ENCODE data around the gene PLEK2.

DNA sequence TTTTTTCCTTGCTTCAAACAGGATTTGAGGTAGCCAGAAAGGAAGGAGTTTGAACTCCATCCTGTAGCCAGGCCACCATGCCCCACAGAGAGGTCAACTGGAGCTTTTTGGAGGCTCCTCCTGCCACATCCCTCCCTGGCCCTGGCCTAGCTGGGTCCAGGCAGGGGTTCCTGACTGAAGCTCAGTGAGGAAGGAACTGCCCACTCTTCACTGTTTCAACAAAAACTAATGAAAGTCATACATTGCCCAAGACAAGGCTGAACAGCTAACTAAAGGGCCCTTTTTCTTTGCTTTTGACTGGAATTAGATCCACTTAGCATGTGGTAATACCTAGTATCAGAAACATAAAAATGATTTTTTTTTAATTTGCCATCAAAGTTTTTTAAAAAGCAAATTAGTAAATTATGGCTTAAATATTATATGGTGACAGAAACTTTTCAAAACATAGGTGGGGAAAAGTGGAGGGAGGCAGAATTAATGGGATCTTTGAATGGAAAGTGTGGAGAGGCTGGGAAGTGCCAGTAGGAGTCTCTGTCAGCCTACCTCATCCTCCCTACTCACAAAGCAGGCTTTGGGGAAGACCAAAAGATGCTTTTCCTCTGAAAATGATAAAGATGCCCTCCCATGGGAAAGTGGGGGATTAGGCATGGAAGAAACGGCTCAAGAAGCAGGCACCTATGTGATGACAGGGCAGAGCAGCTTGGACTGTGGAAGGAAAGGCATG is 22.0 kb downstream of the PLEK2 start:
- TF ChIP-seq EZH2 (IDR thresholded peaks at IDR 0.05) (no peak), POLR2AphosphoS5 (IDR thresholded peaks at IDR 0.05; ENCODE audit: borderline replicate concordance, low read depth, low read length) (no peak), FOXP2 (optimal IDR thresholded peaks at IDR 0.05; ENCODE audit: control extremely low read depth, extremely low read length, insufficient read depth) (no peak)
